CD4-positive, alpha-beta T cell treated with Interleukin-17A for 1 hour (primary cell): ENCODE results near the gene POLR3A.

Experiments used
- DNase-seq: peaks from one replicate; pipeline ENCODE4 v3.0.0-alpha.2; 2020

POLR3A gene

GRCh38 chr10:78045856-78046255 is 16.5 kb upstream of the POLR3A start:
- no peak for DNase-seq

GRCh38 chr10:78045237-78045636 is 15.9 kb upstream of the POLR3A start:
- DNase-seq, result no peak

DNA sequence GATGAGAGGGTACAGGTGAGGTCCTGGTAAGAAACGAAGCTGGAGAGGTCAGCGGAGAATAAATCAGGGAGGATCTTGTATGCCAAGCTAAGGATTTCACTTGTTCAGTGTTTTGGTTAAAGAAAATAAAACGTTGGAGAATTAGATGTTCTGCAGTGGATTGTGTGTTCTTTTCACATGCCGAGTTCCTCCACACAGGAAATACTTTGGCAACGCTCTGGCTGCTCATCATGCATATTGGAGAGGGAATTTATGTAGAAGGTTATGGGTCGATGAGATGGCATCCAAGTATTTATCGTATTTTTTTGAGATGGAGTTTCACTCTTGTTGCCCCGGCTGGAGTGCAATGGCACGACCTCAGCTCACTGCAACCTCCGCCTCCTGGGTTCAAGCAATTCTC is 15.4 kb upstream of the POLR3A start:
- no peak for DNase-seq

GRCh38 chr10:78044179-78044578 is 14.9 kb upstream of the POLR3A start:
- no peak for DNase-seq

GRCh38 chr10:78042752-78043104 is 13.4 kb upstream of the POLR3A start:
- DNase-seq, result no peak

DNA sequence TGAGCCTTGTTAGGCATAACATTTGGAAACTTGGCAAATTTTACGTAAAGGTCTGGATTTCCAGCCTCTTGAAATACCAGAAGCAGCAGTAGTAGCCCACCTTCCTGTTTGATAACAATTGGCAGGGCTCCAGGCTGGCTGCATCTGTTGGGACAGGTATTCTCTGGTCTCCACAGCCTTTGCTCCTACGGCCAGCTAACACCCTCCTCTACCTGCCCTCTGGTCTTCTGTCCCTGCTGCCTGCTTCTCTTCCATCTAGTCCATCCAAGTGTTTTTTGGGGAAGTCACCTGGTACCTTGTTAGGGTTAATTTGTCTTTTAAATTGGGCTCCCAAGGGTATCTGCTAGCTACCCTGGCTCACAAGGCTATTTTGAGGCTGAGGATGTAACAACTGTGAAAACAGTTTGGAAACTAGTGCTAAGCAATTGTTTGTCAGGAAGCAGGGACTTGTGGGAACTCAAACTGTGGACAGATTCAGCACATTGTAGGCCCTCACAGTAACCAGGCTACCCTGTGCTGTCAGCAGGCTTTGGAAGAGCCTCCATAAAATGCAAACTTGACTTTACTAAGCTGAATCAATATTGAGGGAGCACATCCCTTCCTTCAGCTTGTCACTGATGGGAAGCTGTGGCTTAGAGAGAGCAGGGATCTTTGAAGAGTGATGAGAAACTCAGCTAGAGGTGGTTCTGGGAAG is 12.9 kb upstream of the POLR3A start:
- DNase-seq, result no peak

GRCh38 chr10:78041170-78042057 is 12.1 kb upstream of the POLR3A start:
- DNase-seq, result no peak

GRCh38 chr10:78039743-78040142 is 10.4 kb upstream of the POLR3A start:
- no peak for DNase-seq

GRCh38 chr10:78038791-78039547 is 9.7 kb upstream of the POLR3A start:
- DNase-seq, result no peak

GRCh38 chr10:78038105-78038504 is 8.8 kb upstream of the POLR3A start:
- DNase-seq, result no peak

GRCh38 chr10:78035933-78036583 is 6.7 kb upstream of the POLR3A start:
- no peak for DNase-seq

DNA sequence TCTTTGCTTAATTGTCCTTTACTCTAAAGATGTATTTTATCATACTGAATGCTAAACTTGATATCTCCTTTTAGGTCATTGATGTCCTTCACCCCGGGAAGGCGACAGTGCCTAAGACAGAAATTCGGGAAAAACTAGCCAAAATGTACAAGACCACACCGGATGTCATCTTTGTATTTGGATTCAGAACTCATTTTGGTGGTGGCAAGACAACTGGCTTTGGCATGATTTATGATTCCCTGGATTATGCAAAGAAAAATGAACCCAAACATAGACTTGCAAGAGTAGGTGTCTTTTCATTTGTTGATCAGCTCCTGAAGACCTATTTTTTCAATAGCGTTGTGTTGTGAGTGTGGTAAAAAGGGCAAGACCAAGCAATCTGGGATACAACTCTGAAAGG is 6.1 kb upstream of the POLR3A start:
- DNase-seq, result no peak

DNA sequence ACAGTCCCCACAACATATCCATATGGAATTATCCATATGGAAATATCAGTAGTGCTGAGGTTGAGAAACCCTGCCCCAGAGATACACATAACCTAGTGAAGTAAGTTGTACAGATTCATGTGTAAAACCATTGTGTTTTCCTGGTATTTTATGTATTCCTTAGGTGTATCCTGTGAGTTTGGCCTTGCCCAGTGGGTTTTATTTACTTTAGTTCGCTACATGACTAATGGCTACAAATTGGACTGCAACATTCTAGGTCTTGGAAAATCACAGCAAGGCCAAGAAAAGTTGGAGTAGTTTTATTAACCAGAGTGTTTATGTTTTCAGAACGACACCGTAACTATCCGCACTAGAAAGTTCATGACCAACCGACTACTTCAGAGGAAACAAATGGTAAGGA is 5.7 kb upstream of the POLR3A start:
- no peak for DNase-seq

- peak; percentile 97 for DNase-seq
Measured at GRCh38 chr10:78033637-78034470, 4.5 kb upstream of the POLR3A start, which contains the start of gene RPS24. RPS24 (plus strand) TSS chr10:78033863; CDS start chr10:78033902, 39 bp downstream.

GRCh38 chr10:78033387-78033636 is 4.0 kb upstream of the POLR3A start:
- DNase-seq, result no peak

GRCh38 chr10:78028438-78029268 is 662 bp downstream of the POLR3A start:
- DNase-seq, result peak; percentile 22

DNA sequence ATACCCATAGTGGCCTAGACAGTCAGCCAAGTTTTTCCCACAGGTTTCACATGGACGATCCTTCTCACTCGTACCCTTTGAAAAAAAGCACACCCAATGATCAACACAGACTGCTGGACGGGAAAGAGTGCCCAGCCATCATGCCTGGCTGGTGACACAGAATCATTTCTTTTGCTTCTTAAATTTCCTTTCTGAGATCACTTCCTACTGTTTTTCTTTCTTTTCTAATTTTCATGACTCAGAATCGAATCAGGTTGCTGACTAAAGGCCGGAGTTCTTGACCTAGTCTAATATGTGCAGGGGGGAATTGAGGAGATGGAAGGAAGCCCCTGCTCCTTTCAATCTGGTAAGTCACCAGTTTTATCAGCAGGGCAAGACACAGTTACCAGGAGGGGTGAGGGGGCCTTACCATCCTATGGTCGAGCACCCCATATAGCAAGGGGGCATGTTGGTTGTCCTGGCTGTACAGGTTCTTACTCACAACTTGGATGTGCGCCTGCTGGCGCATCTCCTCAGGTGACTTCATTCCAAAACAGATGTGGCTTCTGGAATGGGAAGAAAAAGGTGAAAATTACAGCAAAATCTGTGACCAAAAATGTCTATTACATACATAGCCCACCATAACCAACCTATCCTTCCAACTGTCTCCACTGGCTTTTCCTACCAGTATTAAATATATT is 3.5 kb downstream of the POLR3A start:
- no peak for DNase-seq

- DNase-seq, result no peak
Measured at GRCh38 chr10:78023741-78024140, 5.6 kb downstream of the POLR3A start.

DNA sequence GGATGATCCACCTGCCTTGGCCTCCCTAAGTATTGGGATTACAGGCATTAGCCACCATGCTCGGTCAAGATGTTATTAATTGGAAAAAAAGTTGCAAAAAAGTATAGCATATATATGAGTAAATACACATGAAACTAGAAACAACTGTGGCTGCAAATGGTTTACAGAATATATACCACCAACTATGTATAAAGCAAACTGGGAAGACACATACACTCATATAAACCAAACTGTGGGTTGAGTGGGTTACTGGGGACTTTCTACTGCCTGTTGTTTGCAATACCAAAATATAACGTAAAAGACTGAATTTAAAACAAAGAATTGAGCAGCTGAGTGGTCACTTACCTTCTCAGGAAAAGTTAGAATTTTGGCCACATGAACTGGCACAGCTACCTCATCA is 8.1 kb downstream of the POLR3A start:
- DNase-seq, result no peak

GRCh38 chr10:78019264-78019663 is 10.1 kb downstream of the POLR3A start:
- no peak for DNase-seq

DNA sequence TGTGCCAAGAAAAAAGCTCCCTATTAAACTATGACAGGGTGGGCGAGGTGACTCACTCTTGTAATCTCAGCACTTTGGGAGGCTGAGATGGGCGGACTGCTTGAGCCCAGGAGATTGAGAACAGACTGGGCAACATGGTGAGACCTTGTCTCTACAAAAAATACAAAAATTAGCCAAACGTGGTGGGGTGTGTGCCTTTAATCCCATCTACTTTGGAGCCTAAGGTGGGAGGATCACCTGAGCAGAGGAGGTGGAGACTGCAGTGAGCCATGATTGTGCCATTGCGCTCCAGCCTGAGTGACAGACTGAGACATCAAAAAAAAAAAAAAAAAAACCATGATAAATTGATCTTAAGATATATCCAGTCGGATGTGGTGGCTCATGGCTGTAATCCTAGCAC is 11.5 kb downstream of the POLR3A start:
- DNase-seq, result no peak
